Measurements from ENCODE around the gene NGB.

NGB gene

DNA sequence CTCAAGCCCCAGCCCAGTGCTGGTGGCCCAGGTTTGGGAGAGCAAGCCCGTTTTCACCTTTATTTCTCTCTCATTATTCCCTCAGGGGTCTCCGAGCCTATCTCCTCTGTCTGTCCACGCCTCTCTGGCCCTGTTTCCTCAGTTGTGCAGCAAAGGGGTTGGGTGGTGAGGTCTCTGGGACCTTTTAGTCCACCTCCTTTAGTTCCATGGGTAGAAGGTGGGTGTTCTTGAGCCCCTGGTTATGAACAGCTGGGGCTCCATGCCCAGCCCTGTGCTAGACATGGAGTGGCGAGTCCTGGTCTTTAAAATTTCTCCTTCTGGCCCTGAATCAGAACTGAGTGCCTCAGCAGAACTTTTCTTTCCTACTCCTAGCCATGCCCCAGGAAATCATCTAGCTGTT, 1.3 kb upstream of the NGB start:
- no peaks in the 10 kb centered on the region for H3F3A ChIP-seq (ENCODE audit: insufficient read depth, low read length)
- H3K79me2 ChIP-seq (ENCODE audit: insufficient read depth, low read length) = no peaks in the 10 kb centered on the region
- no peak overlapping the region for H3K4me2 ChIP-seq (ENCODE audit: low read length)
- H4K20me1 ChIP-seq (ENCODE audit: insufficient read depth, low read length) = no peaks in the 10 kb centered on the region
- no peaks in the 10 kb centered on the region; the same call in 1 of the 2 replicates for H3K36me3 ChIP-seq (ENCODE audit: insufficient read depth, low read length)
- no peaks in the 10 kb centered on the region for H3K9me2 ChIP-seq (ENCODE audit: low read depth, low read length)
- H2AFZ ChIP-seq (ENCODE audit: low read length) = no peak overlapping the region
- H3K4me1 ChIP-seq (ENCODE audit: insufficient read depth, low read length, severe bottlenecking) = no peaks in the 10 kb centered on the region
- no peaks in the 10 kb centered on the region for H3K9me3 ChIP-seq (ENCODE audit: low read length)
- peaks cover 4% of the 10 kb centered on the region; the same call in 1 of the 2 replicates for H3K27me3 ChIP-seq (ENCODE audit: insufficient read depth, low read length)
- H3K27ac ChIP-seq (ENCODE audit: low read depth, low read length, poor library complexity, severe bottlenecking) = no peak overlapping the region
- H3K9ac ChIP-seq (ENCODE audit: low read length) = no peak overlapping the region
- TF ChIP-seq EZH2 (IDR thresholded peaks at IDR 0.05; ENCODE audit: borderline replicate concordance, low read length) = no peak
- TF ChIP-seq, protein P1, sequence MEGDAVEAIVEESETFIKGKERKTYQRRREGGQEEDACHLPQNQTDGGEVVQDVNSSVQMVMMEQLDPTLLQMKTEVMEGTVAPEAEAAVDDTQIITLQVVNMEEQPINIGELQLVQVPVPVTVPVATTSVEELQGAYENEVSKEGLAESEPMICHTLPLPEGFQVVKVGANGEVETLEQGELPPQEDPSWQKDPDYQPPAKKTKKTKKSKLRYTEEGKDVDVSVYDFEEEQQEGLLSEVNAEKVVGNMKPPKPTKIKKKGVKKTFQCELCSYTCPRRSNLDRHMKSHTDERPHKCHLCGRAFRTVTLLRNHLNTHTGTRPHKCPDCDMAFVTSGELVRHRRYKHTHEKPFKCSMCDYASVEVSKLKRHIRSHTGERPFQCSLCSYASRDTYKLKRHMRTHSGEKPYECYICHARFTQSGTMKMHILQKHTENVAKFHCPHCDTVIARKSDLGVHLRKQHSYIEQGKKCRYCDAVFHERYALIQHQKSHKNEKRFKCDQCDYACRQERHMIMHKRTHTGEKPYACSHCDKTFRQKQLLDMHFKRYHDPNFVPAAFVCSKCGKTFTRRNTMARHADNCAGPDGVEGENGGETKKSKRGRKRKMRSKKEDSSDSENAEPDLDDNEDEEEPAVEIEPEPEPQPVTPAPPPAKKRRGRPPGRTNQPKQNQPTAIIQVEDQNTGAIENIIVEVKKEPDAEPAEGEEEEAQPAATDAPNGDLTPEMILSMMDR (IDR thresholded peaks at IDR 0.05; ENCODE audit: low read length) = no peak
- H3K4me3 ChIP-seq (ENCODE audit: low read depth, low read length, poor library complexity, severe bottlenecking) = no peak overlapping the region

DNA sequence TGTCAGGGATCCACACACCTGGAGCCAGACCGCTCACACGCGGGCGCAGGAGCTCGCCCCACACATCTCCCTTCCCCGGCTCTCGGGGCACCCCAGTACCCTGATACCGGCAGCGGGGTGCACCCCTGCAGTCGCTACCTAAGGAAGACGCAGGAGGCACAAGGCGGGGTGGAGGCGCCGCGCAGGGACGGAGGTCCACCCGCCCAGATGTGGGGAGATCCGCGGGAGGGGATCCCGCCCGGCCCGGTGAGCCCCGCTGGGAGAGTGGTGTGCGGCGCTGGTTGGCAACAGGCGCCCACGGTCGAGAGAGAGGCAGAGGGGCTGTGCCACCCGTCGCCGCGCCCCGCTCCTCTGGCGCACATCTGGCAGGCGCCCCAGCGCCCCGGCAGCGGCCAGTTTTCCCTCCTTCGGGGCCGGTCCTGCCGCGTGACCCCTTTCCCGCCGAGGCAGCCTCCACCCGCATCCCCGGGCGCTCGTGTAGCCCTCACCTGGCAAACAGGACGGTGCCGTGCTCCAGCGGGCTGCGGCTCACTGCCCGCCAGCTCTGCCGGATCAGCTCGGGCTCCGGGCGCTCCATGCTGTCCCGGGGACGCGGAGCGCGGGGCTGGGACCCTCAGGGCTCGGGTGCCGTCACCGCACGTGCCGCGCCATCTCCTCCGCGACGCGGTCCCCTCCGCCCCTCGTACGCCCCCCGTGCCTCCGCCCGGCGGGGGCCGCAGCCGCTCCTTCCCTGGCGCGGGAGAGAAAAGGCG, 469 bp downstream of the NGB start:
- H3K4me2 ChIP-seq (ENCODE audit: low read length) = no peak overlapping the region
- no peak for TF ChIP-seq EZH2 (IDR thresholded peaks at IDR 0.05; ENCODE audit: borderline replicate concordance, low read length)
- TF ChIP-seq, protein P1 (IDR thresholded peaks at IDR 0.05; ENCODE audit: low read length) = no peak
- H3K9me2 ChIP-seq (ENCODE audit: low read depth, low read length) = no peaks in the 10 kb centered on the region
- no peaks in the 10 kb centered on the region; the same call in 1 of the 2 replicates for H3K36me3 ChIP-seq (ENCODE audit: insufficient read depth, low read length)
- no peak overlapping the region for H3K4me3 ChIP-seq (ENCODE audit: low read depth, low read length, poor library complexity, severe bottlenecking)
- no peak overlapping the region for H3K27ac ChIP-seq (ENCODE audit: low read depth, low read length, poor library complexity, severe bottlenecking)
- no peaks in the 10 kb centered on the region for H4K20me1 ChIP-seq (ENCODE audit: insufficient read depth, low read length)
- H3K79me2 ChIP-seq (ENCODE audit: insufficient read depth, low read length) = no peaks in the 10 kb centered on the region
- no peak overlapping the region for H3K9ac ChIP-seq (ENCODE audit: low read length)
- no peak overlapping the region for H2AFZ ChIP-seq (ENCODE audit: low read length)
- no peaks in the 10 kb centered on the region for H3K9me3 ChIP-seq (ENCODE audit: low read length)
- H3F3A ChIP-seq (ENCODE audit: insufficient read depth, low read length) = no peaks in the 10 kb centered on the region
- H3K4me1 ChIP-seq (ENCODE audit: insufficient read depth, low read length, severe bottlenecking) = no peaks in the 10 kb centered on the region
- peaks cover 4% of the 10 kb centered on the region; the same call in 1 of the 2 replicates for H3K27me3 ChIP-seq (ENCODE audit: insufficient read depth, low read length)

DNA sequence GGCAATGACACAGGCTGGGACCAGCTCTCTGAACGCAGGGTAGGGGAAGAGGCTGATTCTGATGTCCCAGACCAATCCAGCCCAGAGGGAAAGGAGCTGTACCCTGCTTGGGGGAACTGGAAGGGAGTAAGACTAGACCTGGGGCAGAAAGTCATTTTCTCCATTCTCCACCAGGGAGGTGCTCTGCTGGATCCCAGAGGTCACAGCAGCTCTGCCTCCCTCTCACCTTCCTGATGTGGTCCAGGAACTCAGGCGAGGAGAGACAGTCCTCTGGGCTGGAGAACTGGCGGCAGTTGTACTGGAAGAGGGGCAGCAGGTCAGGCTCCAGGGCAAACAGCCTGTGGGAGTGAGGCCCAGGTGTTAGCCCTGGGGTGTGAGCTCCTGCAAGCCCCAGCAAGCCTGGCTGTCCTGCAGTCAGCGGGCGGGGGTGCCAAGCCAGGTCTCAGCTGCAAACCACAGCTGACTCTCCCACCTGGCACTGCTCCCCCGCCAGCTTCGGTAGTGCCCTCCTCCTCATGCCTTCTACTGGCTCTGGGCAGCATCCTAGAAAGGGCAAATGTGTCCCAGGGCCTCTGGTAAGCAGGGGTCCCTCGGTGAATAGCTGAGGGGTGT, 1.9 kb downstream of the NGB start:
- peaks cover 9% of the 10 kb centered on the region for H3K27me3 ChIP-seq (ENCODE audit: insufficient read depth, low read length)
- H3K36me3 ChIP-seq (ENCODE audit: insufficient read depth, low read length) = no peaks in the 10 kb centered on the region; the same call in 1 of the 2 replicates
- no peaks in the 10 kb centered on the region for H3K9me2 ChIP-seq (ENCODE audit: low read depth, low read length)
- H3K27ac ChIP-seq (ENCODE audit: low read depth, low read length, poor library complexity, severe bottlenecking) = no peak overlapping the region
- no peaks in the 10 kb centered on the region for H4K20me1 ChIP-seq (ENCODE audit: insufficient read depth, low read length)
- H3K4me1 ChIP-seq (ENCODE audit: insufficient read depth, low read length, severe bottlenecking) = no peaks in the 10 kb centered on the region
- no peaks in the 10 kb centered on the region for H3K79me2 ChIP-seq (ENCODE audit: insufficient read depth, low read length)
- H3K4me3 ChIP-seq (ENCODE audit: low read depth, low read length, poor library complexity, severe bottlenecking) = no peak overlapping the region
- no peaks in the 10 kb centered on the region for H3F3A ChIP-seq (ENCODE audit: insufficient read depth, low read length)
- no peak overlapping the region for H2AFZ ChIP-seq (ENCODE audit: low read length)
- no peak overlapping the region for H3K4me2 ChIP-seq (ENCODE audit: low read length)
- TF ChIP-seq, protein P1 (IDR thresholded peaks at IDR 0.05; ENCODE audit: low read length) = no peak
- TF ChIP-seq EZH2 (IDR thresholded peaks at IDR 0.05; ENCODE audit: borderline replicate concordance, low read length) = no peak
- H3K9me3 ChIP-seq (ENCODE audit: low read length) = no peaks in the 10 kb centered on the region
- H3K9ac ChIP-seq (ENCODE audit: low read length) = no peak overlapping the region
